Measurements from ENCODE around the gene CPHXL2. TPM values are rescaled to one million over a fixed set of nuclear protein-coding genes. Genes with fewer than 3 reads are reported as not detected.

CPHXL2 gene
- total RNA-seq = not detected in 2 replicates

GRCh38 chr16:75676909-75677308, at the start of gene CPHXL2:
CPHXL2 (minus strand) TSS chr16:75677009; CDS start chr16:75676999, 10 bp downstream.

DNA sequence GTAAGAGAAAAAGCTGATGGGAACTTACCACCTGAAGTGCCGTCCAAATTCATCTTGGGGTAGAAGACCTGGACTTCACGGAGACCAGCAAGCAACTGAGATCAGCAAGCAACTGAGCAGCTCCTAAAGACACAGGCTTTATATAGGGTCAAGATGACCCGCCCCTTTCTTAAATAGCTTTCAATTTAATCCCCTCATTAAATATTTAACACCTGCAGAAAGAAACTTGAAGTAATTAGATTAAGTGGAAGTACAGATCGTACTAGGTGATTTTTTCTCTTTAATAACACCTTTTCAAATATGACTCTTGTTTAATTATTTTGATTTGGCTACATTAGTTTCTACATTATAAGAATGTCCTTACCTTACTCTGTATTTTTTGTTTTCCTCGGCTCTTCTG, 49.6 kb upstream of the CPHXL2 start, which contains the start of gene CPHXL:
Gene CPHXL, minus strand, starts transcription at position 101 of the 400 bp plus-strand sequence. Its CDS starts 48 bp downstream, at position 53.

DNA sequence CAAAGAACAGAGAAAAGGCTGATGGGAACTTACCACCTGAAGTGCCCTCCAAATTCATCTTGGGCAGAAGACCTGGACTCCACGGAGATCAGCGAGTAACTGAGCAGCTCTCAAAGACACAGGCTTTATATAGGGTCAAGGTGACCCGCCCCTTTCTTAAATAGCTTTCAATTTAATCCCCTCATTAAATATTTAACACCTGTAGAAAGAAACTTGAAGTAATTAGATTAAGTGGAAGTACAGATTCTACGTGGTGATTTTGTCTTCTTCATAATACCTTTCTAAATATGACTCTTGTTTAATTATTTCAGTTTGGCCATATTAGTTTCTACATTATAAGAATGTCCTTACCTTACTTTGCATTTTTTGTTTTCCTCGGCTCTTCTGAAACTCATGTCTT, 24.6 kb upstream of the CPHXL2 start, which contains the start of gene DUXB:
Gene DUXB, minus strand, starts transcription at position 101 of the 400 bp plus-strand sequence. Its CDS starts 43 bp downstream, at position 58.

DNA sequence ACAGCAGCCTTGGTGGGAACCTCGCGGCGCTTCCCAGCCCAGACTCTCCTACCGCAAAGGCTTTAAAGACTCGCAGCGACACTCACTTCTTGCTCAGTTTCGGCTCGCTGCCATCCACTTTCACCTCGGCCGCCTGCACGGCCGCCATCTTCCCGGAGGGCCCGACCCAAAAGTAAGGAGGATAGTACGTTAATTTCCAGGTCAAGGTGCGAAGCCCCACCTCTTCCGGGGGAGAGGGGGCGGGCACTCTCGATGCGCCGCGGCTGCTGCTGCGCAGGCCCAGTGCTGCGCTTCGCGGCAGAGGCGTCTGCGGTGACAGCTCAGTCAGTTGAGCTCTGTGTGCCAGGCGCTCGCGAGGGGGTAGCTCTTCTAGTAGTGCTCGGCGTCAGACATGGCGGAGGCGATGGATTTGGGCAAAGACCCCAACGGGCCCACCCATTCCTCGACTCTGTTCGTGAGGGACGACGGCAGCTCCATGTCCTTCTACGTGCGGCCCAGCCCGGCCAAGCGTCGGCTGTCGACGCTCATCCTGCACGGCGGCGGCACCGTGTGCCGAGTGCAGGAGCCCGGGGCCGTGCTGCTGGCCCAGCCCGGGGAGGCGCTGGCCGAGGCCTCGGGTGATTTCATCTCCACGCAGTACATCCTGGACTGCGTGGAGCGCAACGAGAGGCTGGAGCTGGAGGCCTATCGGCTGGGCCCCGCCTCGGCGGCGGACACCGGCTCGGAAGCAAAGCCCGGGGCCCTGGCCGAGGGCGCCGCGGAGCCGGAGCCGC, 29.1 kb downstream of the CPHXL2 start, which contains the start of the genes KARS1 and TERF2IP:
Gene KARS1, minus strand, starts transcription at position 174 of the 773 bp plus-strand sequence. Its CDS starts 26 bp downstream, at position 148.
Gene TERF2IP, plus strand, starts transcription at position 282 of the 773 bp plus-strand sequence. Its CDS starts 110 bp downstream, at position 392.

GRCh38 chr16:75622761-75623605, 53.8 kb downstream of the CPHXL2 start, which contains the start of gene ADAT1:
ADAT1 (minus strand) TSS chr16:75623281; CDS start chr16:75620799, 2,482 bp downstream.

Other genes starting within 250 kb of the CPHXL2 start
- gene CFDP1, start 243.5 kb downstream of the CPHXL2 start, total RNA-seq = 47.1 and 63.6 TPM in 2 replicates
- 14.4 and 15.9 TPM in 2 replicates for gene TMEM170A, start 212.3 kb downstream of the CPHXL2 start, total RNA-seq
- 1.6 and 1.7 TPM in 2 replicates for gene CHST6, start 181.6 kb downstream of the CPHXL2 start, total RNA-seq
- not detected in 2 replicates for gene CHST5, start 140.9 kb downstream of the CPHXL2 start, total RNA-seq
- 14.5 and 15.1 TPM in 2 replicates for gene TMEM231, start 120.8 kb downstream of the CPHXL2 start, total RNA-seq
- gene GABARAPL2, start 110.6 kb downstream of the CPHXL2 start, total RNA-seq = 29.7 and 38.6 TPM in 2 replicates
- 30.6 and 48.5 TPM in 2 replicates for gene ADAT1, start 53.7 kb downstream of the CPHXL2 start, total RNA-seq
- 151 and 169 TPM in 2 replicates for gene KARS1, start 29.3 kb downstream of the CPHXL2 start, total RNA-seq
- 33.3 and 37.3 TPM in 2 replicates for gene TERF2IP, start 29.2 kb downstream of the CPHXL2 start, total RNA-seq
- not detected in 2 replicates for gene DUXB, start 24.5 kb upstream of the CPHXL2 start, total RNA-seq
- not detected in 2 replicates for gene CPHXL, start 49.5 kb upstream of the CPHXL2 start, total RNA-seq

All from smooth muscle cell of bladder (primary cell).